Measurements from ENCODE around the gene EYA3. TPM values are rescaled to one million over a fixed set of nuclear protein-coding genes. Genes with fewer than 3 reads are reported as not detected.

EYA3 gene
- total RNA-seq, 1 donor from 2014 or later, result 22.1 TPM

DNA sequence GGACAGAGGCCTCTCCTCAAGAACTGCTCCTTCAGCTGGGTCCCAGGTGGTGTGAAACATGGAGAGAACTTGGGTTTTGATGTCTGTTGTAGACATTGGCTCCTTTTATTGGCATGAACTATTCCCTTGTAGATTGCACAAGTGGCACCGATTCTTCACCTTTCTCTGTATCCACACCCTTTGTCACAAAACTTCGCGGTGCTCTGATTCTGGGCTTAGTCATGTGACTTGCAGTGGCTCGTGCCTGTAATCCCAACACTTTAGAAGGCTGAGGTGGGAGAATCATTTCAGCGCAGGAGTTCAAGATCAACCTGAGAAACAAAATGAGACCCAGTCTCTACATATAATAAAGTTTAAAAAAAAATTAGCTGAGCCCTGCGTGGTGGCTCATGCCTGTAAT, 42.5 kb upstream of the EYA3 start:
- H3K36me3 ChIP-seq (ENCODE audit: insufficient read depth, low read length), result no peaks in the 10 kb centered on the region
- no peak overlapping the region for H3K9ac ChIP-seq (ENCODE audit: low read length)
- no peak overlapping the region for H3K27ac ChIP-seq (ENCODE audit: low read depth, low read length)
- no peaks in the 10 kb centered on the region for H3K36me3 Mint-ChIP-seq (ENCODE audit: low read depth, unreplicated experiment)
- FAIRE-seq (no peak), DNase-seq (ENCODE audit: low read depth) (no peak)
- H3K4me3 ChIP-seq (ENCODE audit: insufficient read depth, low read depth, low read length), result no peak overlapping the region
- no peak overlapping the region for H3K27ac Mint-ChIP-seq (ENCODE audit: unreplicated experiment)
- peaks cover 4% of the 10 kb centered on the region for H3K4me1 Mint-ChIP-seq (ENCODE audit: low read depth, unreplicated experiment)
- H3K27me3 ChIP-seq (ENCODE audit: insufficient read depth, low read length), result no peaks in the 10 kb centered on the region
- no peaks in the 10 kb centered on the region for H3K9me3 ChIP-seq (ENCODE audit: insufficient read depth, low read depth, low read length)
- peaks cover 7% of the 10 kb centered on the region for H3K4me1 ChIP-seq (ENCODE audit: insufficient read depth, low read length)
- H3K9me3 Mint-ChIP-seq (ENCODE audit: unreplicated experiment), result peaks cover 7% of the 10 kb centered on the region
- H3K4me3 Mint-ChIP-seq (ENCODE audit: unreplicated experiment), result no peak overlapping the region
- H3K79me2 ChIP-seq (ENCODE audit: insufficient read depth, low read length), result no peaks in the 10 kb centered on the region
- H2AFZ ChIP-seq (ENCODE audit: low read depth, low read length), result no peak overlapping the region
- H3K4me2 ChIP-seq (ENCODE audit: low read length), result no peak overlapping the region
- peaks cover 5% of the 10 kb centered on the region for H3K27me3 Mint-ChIP-seq (ENCODE audit: low read depth, unreplicated experiment)
- no peaks in the 10 kb centered on the region for H4K20me1 ChIP-seq (ENCODE audit: insufficient read depth, low read length)
- no peak for TF ChIP-seq CTCF (IDR thresholded peaks at IDR 0.05; ENCODE audit: insufficient read depth, low read depth, low read length)
- no peak for TF ChIP-seq EZH2 (IDR thresholded peaks at IDR 0.05; ENCODE audit: insufficient read depth, low read length)

GRCh38 chr1:28129150-28129549, 40.7 kb upstream of the EYA3 start:
- peak; percentile 87 for DNase-seq (ENCODE audit: low read depth)
- peaks cover 7% of the 10 kb centered on the region for H3K9me3 Mint-ChIP-seq (ENCODE audit: unreplicated experiment)
- no peak overlapping the region for H3K27ac Mint-ChIP-seq (ENCODE audit: unreplicated experiment)
- peaks cover 5% of the 10 kb centered on the region for H3K27me3 Mint-ChIP-seq (ENCODE audit: low read depth, unreplicated experiment)
- no peak overlapping the region for H3K4me3 Mint-ChIP-seq (ENCODE audit: unreplicated experiment)
- no peaks in the 10 kb centered on the region for H3K36me3 Mint-ChIP-seq (ENCODE audit: low read depth, unreplicated experiment)
- Histone ChIP-seq H3K79me2 (ENCODE audit: insufficient read depth, low read length) (no peaks in the 10 kb centered on the region), H3K9ac (ENCODE audit: low read length) (no peak overlapping the region), H4K20me1 (ENCODE audit: insufficient read depth, low read length) (no peaks in the 10 kb centered on the region), H3K9me3 (ENCODE audit: insufficient read depth, low read depth, low read length) (no peaks in the 10 kb centered on the region), H3K4me2 (ENCODE audit: low read length) (peak overlapping the region; percentile 57), H2AFZ (ENCODE audit: low read depth, low read length) (peak overlapping the region; percentile 13), H3K4me3 (ENCODE audit: insufficient read depth, low read depth, low read length) (no peak overlapping the region), H3K27ac (ENCODE audit: low read depth, low read length) (no peak overlapping the region), H3K36me3 (ENCODE audit: insufficient read depth, low read length) (no peaks in the 10 kb centered on the region), H3K27me3 (ENCODE audit: insufficient read depth, low read length) (no peaks in the 10 kb centered on the region), H3K4me1 (ENCODE audit: insufficient read depth, low read length) (peaks cover 7% of the 10 kb centered on the region)
- H3K4me1 Mint-ChIP-seq (ENCODE audit: low read depth, unreplicated experiment), result peaks cover 4% of the 10 kb centered on the region
- no peak for FAIRE-seq
- TF ChIP-seq CTCF (IDR thresholded peaks at IDR 0.05; ENCODE audit: insufficient read depth, low read depth, low read length) (no peak), EZH2 (IDR thresholded peaks at IDR 0.05; ENCODE audit: insufficient read depth, low read length) (no peak)

- DNase-seq (ENCODE audit: low read depth), result no peak
- H3K4me2 ChIP-seq (ENCODE audit: low read length), result no peak overlapping the region
- peaks cover 5% of the 10 kb centered on the region for H3K27me3 Mint-ChIP-seq (ENCODE audit: low read depth, unreplicated experiment)
Observed at GRCh38 chr1:28127617-28128257, 39.3 kb upstream of the EYA3 start.

More at GRCh38 chr1:28127617-28128257, 39.3 kb upstream of the EYA3 start:
- no peaks in the 10 kb centered on the region for H3K36me3 ChIP-seq (ENCODE audit: insufficient read depth, low read length)
- H3K79me2 ChIP-seq (ENCODE audit: insufficient read depth, low read length), result no peaks in the 10 kb centered on the region
- H3K9ac ChIP-seq (ENCODE audit: low read length), result no peak overlapping the region
- H3K27me3 ChIP-seq (ENCODE audit: insufficient read depth, low read length), result no peaks in the 10 kb centered on the region
- H2AFZ ChIP-seq (ENCODE audit: low read depth, low read length), result no peak overlapping the region
- H3K9me3 ChIP-seq (ENCODE audit: insufficient read depth, low read depth, low read length), result no peaks in the 10 kb centered on the region
- TF ChIP-seq CTCF (IDR thresholded peaks at IDR 0.05; ENCODE audit: insufficient read depth, low read depth, low read length), result no peak
- no peak for TF ChIP-seq EZH2 (IDR thresholded peaks at IDR 0.05; ENCODE audit: insufficient read depth, low read length)
- FAIRE-seq, result no peak
- Mint-ChIP-seq H3K4me3 (ENCODE audit: unreplicated experiment) (no peak overlapping the region), H3K36me3 (ENCODE audit: low read depth, unreplicated experiment) (no peaks in the 10 kb centered on the region), H3K4me1 (ENCODE audit: low read depth, unreplicated experiment) (peaks cover 11% of the 10 kb centered on the region), H3K9me3 (ENCODE audit: unreplicated experiment) (no peaks in the 10 kb centered on the region), H3K27ac (ENCODE audit: unreplicated experiment) (no peak overlapping the region)
- peaks cover 14% of the 10 kb centered on the region for H3K4me1 ChIP-seq (ENCODE audit: insufficient read depth, low read length)
- H3K4me3 ChIP-seq (ENCODE audit: insufficient read depth, low read depth, low read length), result no peak overlapping the region
- no peak overlapping the region for H3K27ac ChIP-seq (ENCODE audit: low read depth, low read length)
- no peaks in the 10 kb centered on the region for H4K20me1 ChIP-seq (ENCODE audit: insufficient read depth, low read length)
